GM23338 (cell line): ENCODE results near the gene PRRT1. TPM values are rescaled to one million over a fixed set of nuclear protein-coding genes. Genes with fewer than 3 reads are reported as not detected.

Experiments
- ATAC-seq: fragments of 200-7000 bp; cut with Tn5 transposase; 3 replicates; pipeline ENCODE4 v1.9.1; 2020
- DNase-seq: peaks from one replicate; pipeline ENCODE4 v3.0.0-alpha.2; 2015; ENCODE audit warnings: low spot score
- H2AFZ ChIP-seq: fragments of 200-600 bp; sonication (generic); 2 replicates; pipeline ENCODE4 v1.8.0; 2016; ENCODE audit warnings: antibody characterized with exemption, mild to moderate bottlenecking, moderate library complexity
- H3F3A ChIP-seq: fragments of 200-600 bp; sonication (generic); replicated peaks from 2 replicates; pipeline ENCODE4 v1.8.0; 2017; ENCODE audit warnings: antibody characterized with exemption, mixed run types, low read depth
- H3K27ac ChIP-seq: fragments of 200-600 bp; sonication (generic); 2 replicates; pipeline ENCODE4 v1.6.1; 2016; ENCODE audit warnings: low read depth
- H3K27me3 ChIP-seq: fragments of 200-600 bp; sonication (generic); 2 replicates; pipeline ENCODE4 v1.8.0; 2016; ENCODE audit warnings: mild to moderate bottlenecking, mixed run types, moderate library complexity; ENCODE audit not compliant: insufficient read depth
- H3K36me3 ChIP-seq: fragments of 200-600 bp; sonication (generic); 2 replicates; pipeline ENCODE4 v1.8.0; 2016; ENCODE audit warnings: mild to moderate bottlenecking; ENCODE audit not compliant: insufficient read depth
- H3K4me1 ChIP-seq: fragments of 200-600 bp; sonication (generic); 2 replicates; pipeline ENCODE4 v1.8.0; 2016; ENCODE audit warnings: mild to moderate bottlenecking, moderate library complexity; ENCODE audit not compliant: insufficient read depth
- H3K4me2 ChIP-seq: fragments of 200-600 bp; sonication (generic); 2 replicates; pipeline ENCODE4 v1.7.1; 2017; ENCODE audit warnings: mixed run types
- H3K4me3 ChIP-seq: fragments of 200-600 bp; sonication (generic); 2 replicates; pipeline ENCODE4 v1.6.1; 2016; ENCODE audit warnings: mixed run types
- H3K79me2 ChIP-seq: fragments of 200-600 bp; sonication (generic); replicated peaks from 2 replicates; pipeline ENCODE4 v1.8.0; 2017; ENCODE audit warnings: mild to moderate bottlenecking; ENCODE audit not compliant: insufficient read depth
- H3K9me2 ChIP-seq: fragments of 200-600 bp; sonication (generic); 2 replicates; pipeline ENCODE4 v1.8.0; 2017; ENCODE audit not compliant: insufficient read depth
- H4K20me1 ChIP-seq: fragments of 200-600 bp; sonication (generic); replicated peaks from 2 replicates; pipeline ENCODE4 v1.8.0; 2017; ENCODE audit warnings: mild to moderate bottlenecking; ENCODE audit not compliant: insufficient read depth
- H3K27ac Mint-ChIP-seq: 2 replicates; pipeline ENCODE4 v1.8.0; 2020; ENCODE audit warnings: inconsistent platforms, mild to moderate bottlenecking, moderate library complexity, mixed read lengths
- H3K27me3 Mint-ChIP-seq: 3 replicates; pipeline ENCODE4 v1.8.0; 2022; ENCODE audit warnings: low read depth, mild to moderate bottlenecking, moderate library complexity, mixed read lengths, inconsistent platforms; ENCODE audit not compliant: insufficient read depth, poor library complexity
- H3K36me3 Mint-ChIP-seq: 3 replicates; pipeline ENCODE4 v1.8.0; 2021; ENCODE audit warnings: low read depth, mild to moderate bottlenecking, inconsistent platforms, moderate library complexity, mixed read lengths
- H3K4me1 Mint-ChIP-seq: 3 replicates; pipeline ENCODE4 v1.8.0; 2020; ENCODE audit warnings: mild to moderate bottlenecking, inconsistent platforms, mixed read lengths
- H3K4me3 Mint-ChIP-seq: 3 replicates; pipeline ENCODE4 v1.8.0; 2021; ENCODE audit warnings: moderate library complexity, mild to moderate bottlenecking, inconsistent platforms, mixed read lengths
- H3K9me3 Mint-ChIP-seq: 3 replicates; pipeline ENCODE4 v1.8.0; 2020; ENCODE audit warnings: moderate library complexity, mild to moderate bottlenecking, inconsistent platforms, mixed read lengths
- CREB1 ChIP-seq: fragments of 250-450 bp; sonication (Bioruptor Pico); IDR thresholded peaks from 2 replicates; pipeline ENCODE4 v1.5.0; 2020; ENCODE audit warnings: low read depth, mild to moderate bottlenecking, moderate library complexity
- EZH2 ChIP-seq: fragments of 200-600 bp; sonication (generic); IDR thresholded peaks from one replicate; pipeline ENCODE4 v1.8.0; 2017; ENCODE audit warnings: antibody characterized with exemption, mild to moderate bottlenecking, low read depth; ENCODE audit not compliant: unreplicated experiment
- JUNB ChIP-seq: IDR thresholded peaks from one replicate; pipeline ENCODE4 v1.6.1; 2016; ENCODE audit warnings: antibody characterized with exemption; ENCODE audit not compliant: unreplicated experiment
- POLR2AphosphoS5 ChIP-seq: IDR thresholded peaks from 2 replicates; pipeline ENCODE4 v1.6.1; 2016; ENCODE audit warnings: antibody characterized with exemption, low read depth
- STAT1 ChIP-seq: IDR thresholded peaks from one replicate; pipeline ENCODE4 v1.6.1; 2016; ENCODE audit warnings: antibody characterized with exemption; ENCODE audit not compliant: unreplicated experiment
- ZNF114 ChIP-seq: fragments of 250-450 bp; sonication (Bioruptor Pico); IDR thresholded peaks from 2 replicates; pipeline ENCODE4 v1.5.0; 2020; ENCODE audit warnings: mild to moderate bottlenecking, moderate library complexity
- ZNF331 ChIP-seq: fragments of 250-450 bp; sonication (Bioruptor Pico); IDR thresholded peaks from 2 replicates; pipeline ENCODE4 v1.5.0; 2020; ENCODE audit warnings: low read depth, mild to moderate bottlenecking, moderate library complexity
- polyA plus RNA-seq: library from polyadenylated mRNA; unstranded; fragments of >200 nt; fragmentation: Nextera tagmentation; extraction: Ambion mirVana; gene quantifications from 2 replicates; pipeline ENCODE4 v1.2.1, GENCODE V29; 2016
- total RNA-seq: library from RNA; depleted of rRNA; stranded (reverse); fragments of >200 nt; shearing (Covaris generic); gene quantifications from 2 replicates; pipeline ENCODE4 v1.2.3, GENCODE V29; 2014
- TF ChIP-seq, protein P1 (sequence below), 2 experiments: fragments of 200-600 bp in 1 of 2; sonication (generic) in 1 of 2; conservative IDR thresholded peaks; 2 replicates each; pipeline versions ENCODE4 v1.5.1 to v1.6.1; 2016 to 2017; ENCODE audit warnings: antibody characterized with exemption in 2 of 2, low read depth in 2 of 2, mild to moderate bottlenecking in 2 of 2, moderate library complexity in 1 of 2
- TF ChIP-seq, protein P2 (sequence below): IDR thresholded peaks from one replicate; pipeline ENCODE4 v1.6.1; 2018; ENCODE audit warnings: antibody characterized with exemption; ENCODE audit not compliant: unreplicated experiment

PRRT1 gene
- total and polyA plus RNA-seq, 2 experiments from 2014 or later, result 2.7 TPM; not detected in 1

DNA sequence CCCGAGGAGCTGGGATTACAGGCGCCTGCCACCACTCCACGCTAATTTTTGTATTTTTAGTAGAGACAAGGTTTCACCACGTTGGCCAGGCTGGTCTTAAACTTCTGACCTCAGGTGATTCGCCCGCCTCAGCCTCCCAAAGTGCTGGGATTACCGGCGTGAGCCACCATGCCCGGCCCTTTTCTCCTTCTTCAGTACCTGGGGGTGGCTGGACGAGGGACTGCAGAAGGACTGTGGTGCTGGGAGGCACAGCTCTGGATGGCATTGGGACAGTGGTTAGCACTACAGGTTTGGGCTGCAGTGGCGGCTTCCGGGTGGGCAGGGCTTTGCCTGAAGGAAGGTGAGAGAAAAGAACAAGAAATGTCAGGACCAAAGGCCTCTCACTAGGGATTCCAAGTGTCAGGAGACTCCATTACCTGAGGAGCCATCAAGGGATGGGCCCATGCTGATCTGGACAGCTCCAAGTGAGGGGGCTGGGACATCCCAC, 31.1 kb downstream of the PRRT1 start:
- H2AFZ ChIP-seq, result no peak overlapping the region
- H3K4me3 ChIP-seq, result no peak overlapping the region
- ATAC-seq (no peak), DNase-seq (no peak)
- H3K27me3 Mint-ChIP-seq, result peaks cover 7% of the 10 kb centered on the region
- no peaks in the 10 kb centered on the region for H4K20me1 ChIP-seq
- no peak for TF ChIP-seq STAT1
- no peak for TF ChIP-seq POLR2AphosphoS5
- TF ChIP-seq CREB1 (CRISPR knock-in tag), result no peak
- TF ChIP-seq ZNF331 (CRISPR knock-in tag), result no peak
- TF ChIP-seq, protein P1, sequence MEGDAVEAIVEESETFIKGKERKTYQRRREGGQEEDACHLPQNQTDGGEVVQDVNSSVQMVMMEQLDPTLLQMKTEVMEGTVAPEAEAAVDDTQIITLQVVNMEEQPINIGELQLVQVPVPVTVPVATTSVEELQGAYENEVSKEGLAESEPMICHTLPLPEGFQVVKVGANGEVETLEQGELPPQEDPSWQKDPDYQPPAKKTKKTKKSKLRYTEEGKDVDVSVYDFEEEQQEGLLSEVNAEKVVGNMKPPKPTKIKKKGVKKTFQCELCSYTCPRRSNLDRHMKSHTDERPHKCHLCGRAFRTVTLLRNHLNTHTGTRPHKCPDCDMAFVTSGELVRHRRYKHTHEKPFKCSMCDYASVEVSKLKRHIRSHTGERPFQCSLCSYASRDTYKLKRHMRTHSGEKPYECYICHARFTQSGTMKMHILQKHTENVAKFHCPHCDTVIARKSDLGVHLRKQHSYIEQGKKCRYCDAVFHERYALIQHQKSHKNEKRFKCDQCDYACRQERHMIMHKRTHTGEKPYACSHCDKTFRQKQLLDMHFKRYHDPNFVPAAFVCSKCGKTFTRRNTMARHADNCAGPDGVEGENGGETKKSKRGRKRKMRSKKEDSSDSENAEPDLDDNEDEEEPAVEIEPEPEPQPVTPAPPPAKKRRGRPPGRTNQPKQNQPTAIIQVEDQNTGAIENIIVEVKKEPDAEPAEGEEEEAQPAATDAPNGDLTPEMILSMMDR (conservative IDR thresholded peaks at IDR 0.05; ENCODE audit: low read depth in 2 of 2), result no peak
- TF ChIP-seq EZH2, result no peak
- no peak for TF ChIP-seq ZNF114 (CRISPR knock-in tag)
- TF ChIP-seq JUNB, result no peak
- H3K9me2 ChIP-seq, result no peaks in the 10 kb centered on the region
- no peaks in the 10 kb centered on the region for H3K4me1 Mint-ChIP-seq
- H3K9me3 Mint-ChIP-seq, result no peaks in the 10 kb centered on the region
- H3K4me1 ChIP-seq, result no peaks in the 10 kb centered on the region
- H3K27me3 ChIP-seq, result no peaks in the 10 kb centered on the region
- no peak overlapping the region for H3K4me2 ChIP-seq
- H3K27ac Mint-ChIP-seq, result peak overlapping the region; percentile 59; the same call in 1 of the 2 replicates
- H3K36me3 Mint-ChIP-seq, result peaks cover 60% of the 10 kb centered on the region
- H3K4me3 Mint-ChIP-seq, result no peak overlapping the region
- no peaks in the 10 kb centered on the region for H3K79me2 ChIP-seq
- H3K27ac ChIP-seq, result no peak overlapping the region
- peaks cover 15% of the 10 kb centered on the region for H3K36me3 ChIP-seq
- H3F3A ChIP-seq, result peaks cover 4% of the 10 kb centered on the region; the same call in 1 of the 2 replicates

DNA sequence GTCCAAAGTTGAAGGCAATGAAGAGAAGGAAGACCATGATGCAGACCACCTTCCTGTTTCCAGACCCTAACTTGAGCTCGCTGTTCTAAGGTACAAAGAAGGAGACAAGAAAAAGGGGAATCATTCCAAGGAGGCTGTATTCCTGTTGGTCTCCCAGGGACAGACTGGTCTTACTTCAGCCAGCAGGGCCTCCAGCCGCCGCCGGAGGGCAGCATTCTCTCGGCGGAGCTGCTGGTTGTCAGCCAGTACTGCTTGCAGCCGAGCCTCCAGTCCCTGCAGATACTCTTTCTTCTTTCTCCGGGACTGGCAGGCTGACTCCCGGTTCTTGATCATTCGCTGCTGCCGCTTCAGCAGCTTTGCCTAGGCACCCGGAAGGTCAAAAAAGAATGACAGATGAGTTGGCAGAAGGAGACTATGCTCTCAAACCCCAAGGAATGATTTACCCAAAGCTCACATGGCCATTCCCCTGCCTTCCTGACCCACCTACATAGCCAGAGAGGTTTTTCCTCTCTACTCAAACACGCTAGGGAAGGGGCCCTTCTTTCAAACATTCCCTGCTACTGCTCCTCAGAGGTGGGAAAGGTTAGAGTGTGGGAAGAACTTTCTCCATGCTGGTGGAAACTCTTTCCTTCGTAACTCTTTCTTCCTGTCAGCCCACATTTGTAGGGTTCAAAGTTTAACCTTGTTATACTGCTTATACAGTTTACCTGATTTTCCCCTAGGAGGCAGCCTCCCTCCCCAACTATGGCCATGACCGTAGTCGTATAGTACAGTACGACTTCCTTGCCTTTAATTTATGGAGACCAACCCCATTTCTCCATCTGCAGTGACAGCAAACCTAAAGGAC, 32.7 kb downstream of the PRRT1 start:
- Mint-ChIP-seq H3K36me3 (peaks cover 56% of the 10 kb centered on the region), H3K27me3 (peaks cover 2% of the 10 kb centered on the region), H3K4me3 (no peak overlapping the region; the same call in 2 of the 3 replicates), H3K27ac (no peak overlapping the region), H3K9me3 (no peaks in the 10 kb centered on the region), H3K4me1 (no peaks in the 10 kb centered on the region)
- Histone ChIP-seq H3K79me2 (no peaks in the 10 kb centered on the region), H3K27ac (no peak overlapping the region; the same call in 1 of the 2 replicates), H3K27me3 (no peaks in the 10 kb centered on the region), H3K4me1 (no peaks in the 10 kb centered on the region), H4K20me1 (no peaks in the 10 kb centered on the region), H3K4me3 (no peak overlapping the region), H3F3A (peaks cover 4% of the 10 kb centered on the region; the same call in 1 of the 2 replicates), H2AFZ (no peak overlapping the region), H3K4me2 (no peak overlapping the region), H3K36me3 (peaks cover 15% of the 10 kb centered on the region), H3K9me2 (no peaks in the 10 kb centered on the region)
- DNase-seq (peak; percentile 89), ATAC-seq (peak; percentile 94)
- TF ChIP-seq EZH2, result no peak
- TF ChIP-seq, protein P2, sequence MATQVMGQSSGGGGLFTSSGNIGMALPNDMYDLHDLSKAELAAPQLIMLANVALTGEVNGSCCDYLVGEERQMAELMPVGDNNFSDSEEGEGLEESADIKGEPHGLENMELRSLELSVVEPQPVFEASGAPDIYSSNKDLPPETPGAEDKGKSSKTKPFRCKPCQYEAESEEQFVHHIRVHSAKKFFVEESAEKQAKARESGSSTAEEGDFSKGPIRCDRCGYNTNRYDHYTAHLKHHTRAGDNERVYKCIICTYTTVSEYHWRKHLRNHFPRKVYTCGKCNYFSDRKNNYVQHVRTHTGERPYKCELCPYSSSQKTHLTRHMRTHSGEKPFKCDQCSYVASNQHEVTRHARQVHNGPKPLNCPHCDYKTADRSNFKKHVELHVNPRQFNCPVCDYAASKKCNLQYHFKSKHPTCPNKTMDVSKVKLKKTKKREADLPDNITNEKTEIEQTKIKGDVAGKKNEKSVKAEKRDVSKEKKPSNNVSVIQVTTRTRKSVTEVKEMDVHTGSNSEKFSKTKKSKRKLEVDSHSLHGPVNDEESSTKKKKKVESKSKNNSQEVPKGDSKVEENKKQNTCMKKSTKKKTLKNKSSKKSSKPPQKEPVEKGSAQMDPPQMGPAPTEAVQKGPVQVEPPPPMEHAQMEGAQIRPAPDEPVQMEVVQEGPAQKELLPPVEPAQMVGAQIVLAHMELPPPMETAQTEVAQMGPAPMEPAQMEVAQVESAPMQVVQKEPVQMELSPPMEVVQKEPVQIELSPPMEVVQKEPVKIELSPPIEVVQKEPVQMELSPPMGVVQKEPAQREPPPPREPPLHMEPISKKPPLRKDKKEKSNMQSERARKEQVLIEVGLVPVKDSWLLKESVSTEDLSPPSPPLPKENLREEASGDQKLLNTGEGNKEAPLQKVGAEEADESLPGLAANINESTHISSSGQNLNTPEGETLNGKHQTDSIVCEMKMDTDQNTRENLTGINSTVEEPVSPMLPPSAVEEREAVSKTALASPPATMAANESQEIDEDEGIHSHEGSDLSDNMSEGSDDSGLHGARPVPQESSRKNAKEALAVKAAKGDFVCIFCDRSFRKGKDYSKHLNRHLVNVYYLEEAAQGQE, result no peak
- TF ChIP-seq ZNF114 (CRISPR knock-in tag), result no peak
